Uterus (tissue), 4 donors: ENCODE measurements around the gene TICRR. TPM values are rescaled to one million over a fixed set of nuclear protein-coding genes. Genes with fewer than 3 reads are reported as not detected.

Source experiments
- DNase-seq, 2 donors: peaks; one replicate each; pipeline ENCODE4 v3.0.0-alpha.2; 2019 to 2020
- H3K27ac ChIP-seq, 2 donors: fragments of 200-600 bp; sonication (generic); 1 replicate in 1 of 2; 2 replicates in 1 of 2; pipeline ENCODE4 v1.5.1; 2016 to 2018
- H3K27me3 ChIP-seq, 2 donors: fragments of 200-600 bp; sonication (generic); one replicate each; pipeline ENCODE4 v1.5.1; 2018 to 2019; ENCODE audit warnings: control low read depth in 1 of 2
- H3K36me3 ChIP-seq, 2 donors: fragments of 200-600 bp; sonication (generic); one replicate each; pipeline ENCODE4 v1.5.1; 2019; ENCODE audit warnings: control low read depth in 1 of 2
- H3K4me1 ChIP-seq, 2 donors: fragments of 200-600 bp; sonication (generic); one replicate each; pipeline ENCODE4 v1.5.1; 2018 to 2019; ENCODE audit warnings: control low read depth in 1 of 2
- H3K4me3 ChIP-seq, 2 donors: fragments of 200-600 bp; sonication (generic); 1 replicate in 1 of 2; 2 replicates in 1 of 2; pipeline ENCODE4 v1.5.1; 2018 to 2019; ENCODE audit warnings: mild to moderate bottlenecking in 1 of 2
- H3K9me3 ChIP-seq, 2 donors: fragments of 200-600 bp; sonication (generic); one replicate each; pipeline ENCODE4 v1.5.1; 2019; ENCODE audit warnings: control low read depth in 1 of 2
- POLR2A ChIP-seq, 2 donors: fragments of 450-650 bp; IDR thresholded peaks; one replicate each; pipeline ENCODE4 v1.6.1; 2016; ENCODE audit warnings: antibody characterized with exemption in 2 of 2, mild to moderate bottlenecking in 1 of 2, moderate library complexity in 1 of 2
- intact Hi-C: fragments of 100-400 bp; cut with DNase I; formaldehyde crosslinking; loops from one replicate; pipeline ENCODE4 v1.15.1; 2023; ENCODE audit warnings: low total_unique reads
- total RNA-seq, 4 donors: library from RNA; depleted of rRNA in 3 of 4; stranded (reverse); fragments of >200 nt in 3 of 4; gene quantifications; one replicate each; pipeline versions ENCODE4 v1.1.0 to v1.2.4, GENCODE V29; 2014 to 2023
- TF ChIP-seq, protein P1 (sequence below), 4 experiments: fragments of 200-600 bp in 2 of 4; fragments of 450-650 bp in 2 of 4; sonication (generic) in 2 of 4; IDR thresholded peaks; one replicate each; pipeline ENCODE4 v1.5.1; 2016 to 2019; ENCODE audit warnings: antibody characterized with exemption in 4 of 4, mild to moderate bottlenecking in 2 of 4, moderate library complexity in 1 of 4
- donor health status: DM: yes; HTN: yes; CAD: no.

Gene TICRR, protein sequence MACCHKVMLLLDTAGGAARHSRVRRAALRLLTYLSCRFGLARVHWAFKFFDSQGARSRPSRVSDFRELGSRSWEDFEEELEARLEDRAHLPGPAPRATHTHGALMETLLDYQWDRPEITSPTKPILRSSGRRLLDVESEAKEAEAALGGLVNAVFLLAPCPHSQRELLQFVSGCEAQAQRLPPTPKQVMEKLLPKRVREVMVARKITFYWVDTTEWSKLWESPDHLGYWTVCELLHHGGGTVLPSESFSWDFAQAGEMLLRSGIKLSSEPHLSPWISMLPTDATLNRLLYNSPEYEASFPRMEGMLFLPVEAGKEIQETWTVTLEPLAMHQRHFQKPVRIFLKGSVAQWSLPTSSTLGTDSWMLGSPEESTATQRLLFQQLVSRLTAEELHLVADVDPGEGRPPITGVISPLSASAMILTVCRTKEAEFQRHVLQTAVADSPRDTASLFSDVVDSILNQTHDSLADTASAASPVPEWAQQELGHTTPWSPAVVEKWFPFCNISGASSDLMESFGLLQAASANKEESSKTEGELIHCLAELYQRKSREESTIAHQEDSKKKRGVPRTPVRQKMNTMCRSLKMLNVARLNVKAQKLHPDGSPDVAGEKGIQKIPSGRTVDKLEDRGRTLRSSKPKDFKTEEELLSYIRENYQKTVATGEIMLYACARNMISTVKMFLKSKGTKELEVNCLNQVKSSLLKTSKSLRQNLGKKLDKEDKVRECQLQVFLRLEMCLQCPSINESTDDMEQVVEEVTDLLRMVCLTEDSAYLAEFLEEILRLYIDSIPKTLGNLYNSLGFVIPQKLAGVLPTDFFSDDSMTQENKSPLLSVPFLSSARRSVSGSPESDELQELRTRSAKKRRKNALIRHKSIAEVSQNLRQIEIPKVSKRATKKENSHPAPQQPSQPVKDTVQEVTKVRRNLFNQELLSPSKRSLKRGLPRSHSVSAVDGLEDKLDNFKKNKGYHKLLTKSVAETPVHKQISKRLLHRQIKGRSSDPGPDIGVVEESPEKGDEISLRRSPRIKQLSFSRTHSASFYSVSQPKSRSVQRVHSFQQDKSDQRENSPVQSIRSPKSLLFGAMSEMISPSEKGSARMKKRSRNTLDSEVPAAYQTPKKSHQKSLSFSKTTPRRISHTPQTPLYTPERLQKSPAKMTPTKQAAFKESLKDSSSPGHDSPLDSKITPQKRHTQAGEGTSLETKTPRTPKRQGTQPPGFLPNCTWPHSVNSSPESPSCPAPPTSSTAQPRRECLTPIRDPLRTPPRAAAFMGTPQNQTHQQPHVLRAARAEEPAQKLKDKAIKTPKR (N-terminal part only)
- total RNA-seq, result 1 to 10 TPM in 1 of 4 donors, under 1 TPM in 1, not detected in 2; under 0.01 to 3.7 TPM

DNA sequence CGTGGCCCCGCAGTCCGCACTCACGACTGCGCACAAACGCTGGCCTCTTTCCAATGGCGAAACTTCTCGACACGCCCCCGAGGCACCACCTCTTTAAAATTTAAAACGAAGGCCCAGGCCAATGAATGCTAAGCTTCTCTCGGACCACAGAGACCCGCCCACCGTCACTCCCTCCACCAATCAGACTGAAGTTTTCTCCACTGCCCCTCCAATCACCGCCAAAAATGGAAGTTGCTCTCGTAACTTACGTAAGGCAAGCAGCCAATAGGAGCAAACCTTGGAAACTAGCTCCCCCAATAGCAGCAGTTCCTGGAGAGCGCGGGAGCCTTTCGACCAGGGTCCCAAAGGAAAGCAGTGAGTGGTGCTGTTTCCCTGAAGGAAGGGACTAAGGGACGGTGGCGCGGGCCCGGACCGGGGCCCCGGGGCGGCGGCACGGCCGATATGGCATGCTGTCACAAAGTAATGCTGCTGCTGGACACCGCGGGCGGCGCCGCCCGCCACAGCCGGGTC, at the start of gene TICRR:
Gene TICRR, plus strand, starts transcription at position 324 of the 510 bp plus-strand sequence. Its CDS starts 118 bp downstream, at position 442.
- Histone ChIP-seq H3K4me1 (peaks cover 4 to 7% of the 10 kb centered on the region in 2 donors), H3K9me3 (no peaks in the 10 kb centered on the region), H3K27me3 (no peaks in the 10 kb centered on the region), H3K36me3 (no peaks in the 10 kb centered on the region), H3K4me3 (peak within 1 kb of the TSS; percentile 38 to 49), H3K27ac (no peak within 1 kb of the TSS)
- intact Hi-C loops, result no loop called here
- peak; percentile 94 to 97 for DNase-seq
- no peak for TF ChIP-seq POLR2A (IDR thresholded peaks at IDR 0.05)
- TF ChIP-seq, protein P1, sequence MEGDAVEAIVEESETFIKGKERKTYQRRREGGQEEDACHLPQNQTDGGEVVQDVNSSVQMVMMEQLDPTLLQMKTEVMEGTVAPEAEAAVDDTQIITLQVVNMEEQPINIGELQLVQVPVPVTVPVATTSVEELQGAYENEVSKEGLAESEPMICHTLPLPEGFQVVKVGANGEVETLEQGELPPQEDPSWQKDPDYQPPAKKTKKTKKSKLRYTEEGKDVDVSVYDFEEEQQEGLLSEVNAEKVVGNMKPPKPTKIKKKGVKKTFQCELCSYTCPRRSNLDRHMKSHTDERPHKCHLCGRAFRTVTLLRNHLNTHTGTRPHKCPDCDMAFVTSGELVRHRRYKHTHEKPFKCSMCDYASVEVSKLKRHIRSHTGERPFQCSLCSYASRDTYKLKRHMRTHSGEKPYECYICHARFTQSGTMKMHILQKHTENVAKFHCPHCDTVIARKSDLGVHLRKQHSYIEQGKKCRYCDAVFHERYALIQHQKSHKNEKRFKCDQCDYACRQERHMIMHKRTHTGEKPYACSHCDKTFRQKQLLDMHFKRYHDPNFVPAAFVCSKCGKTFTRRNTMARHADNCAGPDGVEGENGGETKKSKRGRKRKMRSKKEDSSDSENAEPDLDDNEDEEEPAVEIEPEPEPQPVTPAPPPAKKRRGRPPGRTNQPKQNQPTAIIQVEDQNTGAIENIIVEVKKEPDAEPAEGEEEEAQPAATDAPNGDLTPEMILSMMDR (IDR thresholded peaks at IDR 0.05), result peak in 1 of 4 experiments; percentile 15

DNA sequence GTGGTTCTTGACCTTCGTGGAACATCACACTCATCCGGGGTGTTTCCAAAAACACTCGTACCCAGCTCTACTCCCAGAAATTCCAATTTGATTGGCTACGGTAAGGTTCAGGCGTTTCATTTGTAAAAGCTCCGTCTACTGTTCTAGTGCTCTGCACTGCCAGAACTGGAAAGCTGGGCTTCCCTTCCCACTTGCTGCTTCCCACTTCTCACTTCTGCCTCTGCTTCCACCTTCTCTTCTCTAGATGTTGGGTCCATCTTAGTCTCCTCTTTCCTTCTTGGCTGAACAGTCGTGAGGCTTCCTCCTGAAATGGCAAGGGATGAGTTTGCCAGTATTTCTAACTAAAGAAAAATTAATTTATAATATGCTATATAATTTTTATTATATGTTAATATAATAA, 49.1 kb upstream of the TICRR start:
- Histone ChIP-seq H3K9me3 (no peaks in the 10 kb centered on the region), H3K27me3 (no peaks in the 10 kb centered on the region), H3K4me3 (no peak overlapping the region), H3K36me3 (no peaks in the 10 kb centered on the region), H3K27ac (no peak overlapping the region), H3K4me1 (no peaks in the 10 kb centered on the region)
- intact Hi-C loops, result no loop called here
- no peak for TF ChIP-seq POLR2A (IDR thresholded peaks at IDR 0.05)
- TF ChIP-seq, protein P1 (IDR thresholded peaks at IDR 0.05), result no peak
- no peak for DNase-seq

DNA sequence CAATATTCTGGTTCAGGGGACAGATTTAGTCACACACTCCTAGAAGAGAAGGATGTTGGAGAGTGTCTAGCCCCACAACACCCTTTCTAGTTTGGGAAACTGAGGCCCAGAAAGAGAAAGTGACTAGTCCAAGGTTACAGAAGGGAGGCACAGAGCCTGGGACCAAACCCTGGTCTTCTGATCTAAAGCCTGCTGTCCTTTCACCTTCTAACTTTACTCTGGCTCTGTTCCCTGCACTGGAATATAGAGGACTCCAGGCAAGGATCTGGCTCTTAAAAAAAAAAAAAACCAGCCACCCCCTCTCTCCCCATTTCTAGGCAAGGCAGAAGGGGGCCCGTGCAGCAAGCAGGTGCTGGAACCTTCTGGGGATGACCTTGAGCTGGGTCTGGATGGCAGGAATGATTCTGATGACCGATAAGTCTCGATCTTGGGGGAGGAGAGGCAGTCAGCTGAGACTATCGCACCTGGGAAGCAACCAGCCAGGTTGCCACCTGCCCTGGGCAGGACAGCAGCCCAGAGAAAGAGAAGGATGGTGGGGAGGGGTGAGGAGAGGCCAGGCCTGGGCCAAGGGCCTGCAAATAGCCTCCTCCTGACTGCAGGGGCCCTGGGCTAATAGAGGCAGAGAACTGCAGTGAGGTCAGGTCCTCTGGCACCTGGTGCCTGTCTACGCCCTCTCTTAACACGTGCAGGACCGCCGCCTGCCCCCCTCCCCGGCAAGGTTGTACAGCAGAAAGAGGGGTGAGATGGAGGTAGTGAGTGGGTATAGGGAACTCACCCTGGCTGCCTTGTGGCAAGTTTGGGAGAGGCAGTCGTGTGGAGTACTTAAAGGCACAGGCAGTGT, 48.4 kb upstream of the TICRR start:
- intact Hi-C loops, result no loop called here
- TF ChIP-seq, protein P1 (IDR thresholded peaks at IDR 0.05), result no peak
- TF ChIP-seq POLR2A (IDR thresholded peaks at IDR 0.05), result no peak
- no peaks in the 10 kb centered on the region for H3K4me1 ChIP-seq

DNA sequence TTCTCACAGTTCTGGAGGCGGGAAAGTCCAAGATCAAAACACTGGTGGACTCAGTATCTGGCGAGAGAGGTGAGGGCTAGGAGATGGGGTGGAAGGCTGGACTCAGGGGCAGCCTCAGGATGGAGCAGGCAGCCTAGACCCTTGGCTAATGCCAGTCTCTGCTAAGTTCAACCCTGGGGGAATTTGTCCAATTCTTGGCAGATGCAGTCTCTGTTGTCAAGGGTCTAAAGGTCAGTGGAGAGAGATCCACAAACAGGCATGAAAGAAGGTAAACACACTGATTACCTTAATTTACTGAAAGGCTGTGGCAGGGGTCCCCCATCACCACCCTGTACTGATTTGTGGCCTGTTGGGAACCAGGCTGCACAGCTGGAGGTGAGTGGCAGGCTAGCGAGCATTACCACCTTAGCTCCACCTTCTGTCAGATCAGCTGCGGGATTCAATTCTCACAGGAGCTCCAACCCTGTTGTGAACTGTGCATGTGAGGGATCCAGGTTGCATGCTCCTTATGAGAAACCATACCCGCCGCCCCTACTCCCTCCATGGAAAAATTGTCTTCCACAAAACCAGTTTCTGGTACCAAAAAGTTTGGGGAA, 46.4 kb upstream of the TICRR start:
- H3K27ac ChIP-seq, result no peak overlapping the region
- H3K9me3 ChIP-seq, result no peaks in the 10 kb centered on the region
- no peaks in the 10 kb centered on the region for H3K4me1 ChIP-seq
- no peak for DNase-seq
- H3K36me3 ChIP-seq, result no peaks in the 10 kb centered on the region
- H3K4me3 ChIP-seq, result no peak overlapping the region
- no peaks in the 10 kb centered on the region for H3K27me3 ChIP-seq
- intact Hi-C loops, result no loop called here
- TF ChIP-seq, protein P1 (IDR thresholded peaks at IDR 0.05), result no peak
- no peak for TF ChIP-seq POLR2A (IDR thresholded peaks at IDR 0.05)

More for the DNA sequence above, 48.4 kb upstream of the TICRR start:
- no peaks in the 10 kb centered on the region for H3K36me3 ChIP-seq
- no peak for DNase-seq
- H3K4me3 ChIP-seq, result no peak overlapping the region
- no peaks in the 10 kb centered on the region for H3K27me3 ChIP-seq
- no peak overlapping the region for H3K27ac ChIP-seq
- H3K9me3 ChIP-seq, result no peaks in the 10 kb centered on the region
